Activated CD8-positive, alpha-beta memory T cell treated with anti-CD3 and anti-CD28 coated beads for 24 hours (primary cell): ENCODE measurements around the gene ATP12A.

Experiments used
- DNase-seq: peaks from one replicate; pipeline ENCODE4 v3.0.0-alpha.2; 2020

The ATP12A gene

DNA sequence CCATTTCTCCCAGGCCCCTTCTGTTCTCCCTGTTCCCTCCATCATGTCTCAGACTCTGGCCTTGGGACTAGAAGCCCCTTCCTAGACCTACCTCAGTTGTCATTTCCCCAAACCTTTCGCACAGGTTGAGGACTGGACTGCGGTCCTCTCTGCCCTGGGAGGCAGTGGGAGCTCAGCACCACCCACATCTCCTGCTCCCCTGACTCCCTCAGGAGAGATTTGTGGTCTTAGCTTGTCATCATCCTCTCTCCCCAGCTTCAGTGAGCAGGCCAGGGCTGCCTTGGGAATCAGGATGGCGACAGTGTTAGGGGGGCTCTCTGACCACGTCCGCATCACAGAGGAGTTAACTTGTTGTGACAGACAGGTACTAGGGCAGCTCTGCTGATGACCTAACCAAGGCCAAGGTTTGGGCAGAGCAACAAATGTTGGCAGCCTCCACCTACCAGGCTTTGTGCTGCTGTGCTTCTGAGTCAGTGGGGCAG, 58.2 kb downstream of the ATP12A start:
- DNase-seq, result no peak

DNA sequence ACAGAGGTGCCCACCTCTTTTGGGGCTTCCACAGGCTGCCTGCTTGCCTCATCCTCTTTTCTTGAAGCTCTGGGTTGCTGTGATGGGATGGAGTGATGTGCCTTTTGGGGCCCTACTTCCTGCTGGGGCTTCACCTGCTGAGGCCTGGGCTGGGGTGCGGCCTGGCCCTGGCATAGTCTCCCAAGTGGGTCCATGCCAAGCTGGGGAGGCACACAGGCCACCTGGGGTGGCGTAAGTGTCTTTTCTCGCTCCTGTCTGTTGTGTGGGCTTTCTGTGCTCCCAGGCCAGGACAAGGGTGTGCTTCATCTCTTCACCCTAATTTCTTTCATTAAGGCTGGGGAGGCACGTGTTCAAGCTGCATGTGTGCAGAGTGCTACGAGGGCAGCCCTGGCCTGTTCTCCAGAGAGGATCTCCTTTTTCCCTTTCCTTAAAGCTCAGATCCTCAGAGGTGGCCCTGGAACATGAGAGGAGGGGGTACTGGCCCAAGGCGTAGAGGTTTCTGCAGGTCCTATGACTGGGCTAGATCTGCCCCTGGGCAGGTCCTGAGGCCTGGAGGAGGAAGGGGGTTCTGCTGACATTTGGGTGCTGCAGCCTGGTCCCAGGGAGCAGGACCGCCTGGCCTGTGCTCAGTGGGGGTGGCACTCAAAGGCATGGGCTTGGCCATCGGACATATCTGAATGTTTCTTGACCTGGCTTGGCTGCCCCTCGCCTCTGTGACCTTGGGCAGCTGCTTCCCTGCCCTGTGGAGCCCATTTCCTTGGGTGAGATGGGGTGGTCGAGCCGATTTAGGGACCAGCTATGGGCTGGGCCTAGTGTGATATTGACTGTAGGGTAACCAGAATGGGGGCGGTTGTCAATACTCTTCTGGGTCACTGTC, 60.0 kb downstream of the ATP12A start:
- no peak for DNase-seq

DNA sequence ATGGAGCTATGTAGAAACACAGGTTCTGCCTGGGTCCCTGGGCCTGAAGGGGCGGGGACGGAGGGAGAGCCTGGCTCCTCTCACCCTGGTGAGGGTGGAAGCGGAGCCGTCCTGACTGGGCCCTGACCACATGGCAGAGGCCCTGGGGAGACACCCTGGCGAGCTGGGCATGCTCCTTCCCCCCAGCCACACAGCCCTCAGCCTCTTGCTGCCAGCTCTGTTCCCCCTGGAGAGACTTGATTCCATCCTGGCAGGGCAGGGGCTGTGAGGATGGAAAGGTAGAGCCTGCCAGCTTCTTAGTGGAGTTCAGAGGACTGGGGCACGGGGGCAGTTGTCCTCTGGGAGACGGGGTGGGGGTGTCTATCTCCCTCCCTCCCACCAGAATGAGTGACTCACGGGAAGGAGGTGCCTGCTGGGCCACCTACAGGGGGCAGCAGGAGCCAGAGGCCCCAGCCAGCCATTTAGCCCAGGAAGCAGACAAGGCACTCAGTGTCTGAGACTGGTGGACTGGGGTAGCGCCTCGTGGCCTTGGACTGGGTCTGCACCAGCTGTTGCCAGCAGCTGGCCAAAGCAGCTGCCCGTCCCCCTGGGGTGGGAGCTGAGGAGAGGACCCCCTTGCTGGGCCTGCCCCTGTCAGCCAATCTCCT, 60.9 kb downstream of the ATP12A start:
- DNase-seq, result no peak

DNA sequence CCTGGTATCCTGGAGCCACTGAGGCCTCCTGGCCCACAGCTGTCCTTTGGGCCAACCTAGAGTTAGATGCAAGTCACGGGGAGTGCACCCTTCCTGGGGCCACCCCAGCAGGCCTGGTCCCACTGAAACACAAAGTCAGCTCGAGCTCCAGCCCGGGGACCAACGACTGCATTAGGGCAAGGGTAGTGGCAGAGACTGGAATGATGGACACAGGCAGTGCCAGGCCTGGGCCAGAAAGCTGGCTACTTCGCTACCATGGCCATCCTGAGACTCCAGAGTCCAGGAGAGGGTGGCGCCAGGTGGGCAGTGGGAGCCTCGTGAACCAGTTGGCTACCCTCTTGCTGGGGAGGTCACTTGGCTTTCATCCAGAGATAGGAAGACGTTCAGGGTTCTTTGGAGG, 61.6 kb downstream of the ATP12A start:
- no peak for DNase-seq

DNA sequence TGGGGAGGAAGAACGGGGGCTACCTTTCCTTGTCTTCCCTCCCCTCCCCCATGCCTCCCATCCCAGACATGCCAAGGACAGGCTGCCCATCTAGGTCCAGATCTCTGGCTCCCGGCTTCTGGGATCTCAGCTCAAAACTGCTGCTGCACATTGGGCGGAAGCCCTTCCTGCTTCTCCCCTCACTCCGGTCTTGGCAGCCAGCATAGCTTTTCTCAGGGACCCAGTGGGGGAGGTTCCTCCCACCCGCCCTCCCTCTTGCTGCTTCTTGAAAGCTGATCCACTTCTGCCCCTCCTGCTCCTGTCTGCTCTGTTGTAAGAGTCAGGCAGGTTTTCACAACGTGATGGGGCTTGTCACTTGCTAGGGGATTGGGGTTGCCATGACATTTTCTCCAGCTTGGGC, 62.1 kb downstream of the ATP12A start:
- no peak for DNase-seq

DNA sequence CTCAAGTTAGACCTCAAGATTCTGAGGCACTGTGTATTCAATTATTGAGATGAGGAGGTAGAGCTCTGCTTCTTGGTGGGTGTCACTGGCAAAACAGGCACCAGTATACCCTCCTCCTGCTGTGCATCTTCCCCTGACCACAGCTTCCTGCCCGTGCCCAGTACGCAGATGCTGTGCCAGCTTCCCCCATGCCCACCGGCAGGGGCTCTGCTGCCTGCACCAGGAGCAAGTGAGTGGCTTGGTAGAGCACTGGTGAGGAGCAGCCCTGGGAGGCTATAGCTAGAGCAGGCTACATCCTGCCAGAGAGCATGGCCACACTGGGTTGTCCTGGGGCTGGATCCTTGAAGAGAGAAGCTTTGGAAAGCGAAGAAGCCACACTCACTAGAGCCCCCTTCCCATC, 62.8 kb downstream of the ATP12A start:
- DNase-seq, result no peak

DNA sequence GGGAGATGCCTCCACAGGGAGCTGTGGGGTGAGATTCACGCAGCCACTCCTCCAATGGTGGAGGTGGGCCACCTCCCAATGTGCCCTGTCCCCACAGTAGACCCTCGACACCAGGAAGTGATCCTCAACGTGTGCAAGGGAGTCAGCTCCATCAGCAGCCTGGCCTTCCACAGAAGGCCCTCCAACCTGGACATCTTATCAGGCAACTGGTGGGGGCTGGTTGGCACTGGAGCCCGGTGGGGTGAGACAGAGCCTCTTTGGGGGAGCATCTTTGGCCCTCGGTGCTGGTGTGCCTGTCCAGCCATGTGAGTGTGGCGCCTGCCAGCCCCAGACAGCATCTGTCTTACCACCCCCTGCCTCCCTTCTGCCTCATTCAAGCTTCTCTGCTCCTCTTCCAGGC, 64.0 kb downstream of the ATP12A start:
- DNase-seq, result no peak

DNA sequence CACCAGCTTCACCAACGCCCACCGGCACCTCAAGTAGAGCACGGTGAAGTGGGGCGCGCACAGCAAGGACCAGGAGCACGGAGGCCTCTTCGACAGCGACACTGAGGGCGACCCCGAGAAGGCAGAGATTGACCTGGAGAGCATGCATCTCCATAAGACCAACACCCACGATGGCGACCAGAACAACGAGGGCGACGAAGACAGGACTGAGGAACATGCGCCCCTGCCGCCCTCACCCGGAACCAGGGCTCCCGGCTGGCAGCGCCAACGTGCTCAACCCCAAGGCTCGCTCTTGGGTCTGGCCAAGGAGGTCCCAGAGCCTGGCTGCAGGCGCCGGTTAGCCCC, 65.3 kb downstream of the ATP12A start:
- DNase-seq, result no peak

DNA sequence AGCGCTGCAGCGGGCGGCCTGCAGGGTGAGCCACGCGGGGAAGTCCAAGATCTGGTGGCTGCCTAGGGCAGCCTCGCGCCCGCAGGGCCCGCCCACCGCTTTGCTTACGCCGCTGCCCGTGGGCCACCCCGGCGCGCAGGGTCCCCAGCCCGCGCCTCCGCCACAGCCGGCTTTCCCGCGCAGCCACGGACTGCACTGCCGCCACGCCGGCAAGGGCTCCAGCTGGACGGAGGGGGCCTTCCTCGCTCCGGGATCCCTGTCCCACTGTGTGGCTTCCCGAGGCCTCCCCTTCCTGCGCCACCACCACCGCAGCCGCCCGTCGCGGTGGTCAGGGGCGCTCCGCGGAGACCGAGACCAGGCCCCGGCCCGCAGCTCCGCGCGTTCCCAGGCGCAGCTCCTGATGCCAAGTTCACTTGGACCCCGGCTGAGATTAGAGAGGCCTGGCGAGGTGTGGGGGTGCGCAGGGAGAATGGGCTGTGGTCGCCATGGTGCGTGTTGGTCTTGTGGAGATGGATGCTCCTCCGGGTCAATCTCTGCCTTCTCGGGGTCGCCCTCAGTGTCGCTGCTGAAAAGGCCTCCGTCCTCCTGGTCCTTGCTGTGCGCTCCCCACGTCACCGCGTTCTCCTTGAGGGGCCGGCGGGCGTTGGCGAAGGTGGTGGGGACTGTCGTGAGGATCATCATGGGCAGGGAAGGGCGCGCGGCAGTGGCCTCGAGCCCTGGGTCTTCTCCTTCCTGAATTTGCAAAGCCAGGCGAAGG, 65.8 kb downstream of the ATP12A start:
- DNase-seq, result no peak

DNA sequence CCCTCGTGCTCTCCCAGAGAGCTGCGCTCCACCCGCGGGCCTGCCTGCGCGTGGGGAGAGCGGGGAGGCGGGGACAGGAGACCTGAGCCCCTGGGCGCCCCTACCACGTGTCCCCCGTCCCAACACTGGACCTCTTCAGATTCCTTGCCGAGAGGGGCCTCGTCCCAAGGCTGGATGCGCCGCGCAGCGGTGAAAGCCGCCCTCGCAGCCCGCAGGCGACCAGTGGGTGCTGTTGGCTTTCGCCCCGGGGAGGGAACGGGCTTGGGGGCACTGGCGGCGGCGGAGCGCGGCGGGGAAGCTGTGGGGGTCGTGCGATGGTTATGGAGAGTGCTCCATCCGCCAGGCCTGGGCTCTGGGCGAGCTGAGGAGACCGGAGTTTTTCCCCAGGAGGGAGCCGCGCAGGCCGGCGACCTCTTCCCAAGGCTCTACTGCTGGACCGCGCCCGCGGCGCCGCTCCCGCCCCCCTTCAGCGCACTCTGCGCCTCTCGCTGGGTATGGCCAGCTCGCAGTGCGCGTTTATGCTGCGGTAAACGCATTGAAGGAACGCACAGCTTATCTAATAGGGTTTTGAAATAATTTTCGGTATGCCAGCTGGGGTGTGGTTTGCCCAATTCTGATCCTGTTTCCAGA, 66.5 kb downstream of the ATP12A start:
- no peak for DNase-seq

DNA sequence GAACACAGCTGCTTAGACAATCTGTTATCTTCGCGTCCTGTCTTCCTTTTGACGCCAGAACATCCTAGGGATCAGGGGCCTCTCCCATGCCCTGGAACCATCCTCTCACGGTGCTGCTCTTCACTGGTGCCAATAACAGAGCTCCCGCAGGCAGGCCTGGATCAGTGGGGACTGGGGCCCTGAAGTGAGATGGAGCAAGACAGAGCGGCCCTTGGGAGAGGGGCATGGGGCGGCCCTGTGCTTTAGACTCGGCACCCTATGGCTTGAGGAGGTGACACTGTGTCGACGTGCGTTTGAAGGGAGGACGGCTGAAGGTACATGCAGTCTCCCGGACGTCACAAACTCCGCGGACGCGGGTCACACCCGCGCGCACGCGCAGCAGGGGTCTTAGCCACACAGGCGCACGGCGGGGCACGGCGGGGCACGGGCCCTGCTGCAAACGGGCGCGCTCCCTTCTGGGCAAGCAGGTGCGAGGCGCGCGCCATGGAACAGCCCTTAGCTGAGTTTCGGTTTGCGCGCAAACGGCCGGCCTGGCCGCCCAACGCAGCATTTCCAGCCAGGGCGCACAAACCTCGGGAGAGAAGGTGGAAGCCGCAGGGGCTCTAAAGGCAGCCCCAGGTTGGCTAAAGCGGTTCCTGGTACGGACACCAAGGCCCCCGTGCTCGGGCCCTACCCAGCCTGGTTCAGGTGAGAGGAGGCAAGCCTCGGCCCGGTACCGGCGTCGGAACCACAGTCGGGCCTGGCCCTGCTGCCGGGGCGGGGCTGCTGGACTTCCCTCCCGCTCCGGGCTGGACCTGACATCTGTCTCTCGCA, 67.2 kb downstream of the ATP12A start:
- no peak for DNase-seq

DNA sequence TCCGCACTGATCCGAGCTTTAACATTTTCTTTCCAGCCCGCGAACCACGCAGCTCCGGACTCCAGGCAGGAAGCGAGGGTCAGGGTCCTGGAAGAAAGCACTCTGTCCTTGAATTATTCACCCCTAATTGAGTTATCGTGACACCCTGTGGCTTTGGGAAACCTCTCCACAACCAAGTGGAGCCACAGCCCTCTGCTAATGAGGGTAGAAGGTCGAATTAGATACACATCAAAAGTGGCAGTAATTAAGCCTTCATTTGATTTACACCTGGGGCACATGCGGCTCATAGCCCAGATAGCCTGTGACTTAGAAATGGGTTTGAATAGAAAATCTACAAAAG, 67.8 kb downstream of the ATP12A start:
- DNase-seq, result no peak

DNA sequence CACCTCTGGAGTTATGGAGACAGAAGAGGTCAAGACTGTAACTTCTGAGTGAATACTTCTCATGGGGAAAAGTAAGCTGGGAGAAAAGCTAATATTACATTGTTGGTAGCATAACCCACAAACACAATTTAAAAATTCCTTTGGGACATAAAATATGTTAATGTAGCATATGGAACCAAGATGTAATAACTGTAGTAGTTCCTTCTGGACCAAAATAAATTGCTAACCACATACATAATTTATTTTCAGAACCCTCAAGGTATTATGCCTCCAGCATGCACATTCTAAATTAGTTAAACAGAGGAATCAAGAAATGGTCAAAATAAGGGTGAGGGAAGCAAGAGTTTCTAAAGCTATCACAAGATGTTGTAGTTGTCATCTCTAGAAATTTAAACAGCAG, 79.0 kb downstream of the ATP12A start:
- no peak for DNase-seq
